CD4-positive, alpha-beta T cell (primary cell): ENCODE measurements around the gene FBLN1. TPM values are rescaled to one million over a fixed set of nuclear protein-coding genes. Genes with fewer than 3 reads are reported as not detected.

ENCODE experiments used
- ATAC-seq: fragments of 200-7000 bp; cut with Tn5 transposase; one replicate; pipeline ENCODE4 v1.10.0; 2022; ENCODE audit warnings: mild to moderate bottlenecking; ENCODE audit not compliant: poor library complexity
- CTCF ChIA-PET: fragments of 350-600 bp; sonication (Branson Sonifier 250); formaldehyde crosslinking; loops from one replicate; lab custom pipeline; 2021; ENCODE audit warnings: antibody characterized with exemption, inconsistent platforms; lab: Charles Lee
- POLR2A ChIA-PET: fragments of 350-600 bp; sonication (Branson Sonifier 250); formaldehyde crosslinking; loops from one replicate; lab custom pipeline; 2021; ENCODE audit warnings: antibody characterized with exemption, inconsistent platforms; lab: Charles Lee
- DNase-seq, 14 experiments: peaks; one replicate each; pipeline ENCODE4 v3.0.0-alpha.2; 2013 to 2020; ENCODE audit warnings: mixed read lengths in 2 of 14
- H3K27ac ChIP-seq, 2 donors: one replicate each; pipeline versions ENCODE4 v1.5.1 to v1.7.0; 2013; ENCODE audit warnings: low read length in 2 of 2, low read depth in 1 of 2, mild to moderate bottlenecking in 1 of 2
- H3K27me3 ChIP-seq, 2 experiments: 1 replicate in 1 of 2; 2 replicates in 1 of 2; pipeline versions ENCODE4 v1.6.1 to v1.7.0; 2013; ENCODE audit warnings: low read length in 2 of 2, control low read depth in 1 of 2, mild to moderate bottlenecking in 1 of 2, moderate library complexity in 1 of 2; ENCODE audit not compliant: insufficient read depth in 2 of 2, control insufficient read depth in 1 of 2
- H3K36me3 ChIP-seq: one replicate; pipeline ENCODE4 v1.6.1; 2013; ENCODE audit warnings: low read length, control low read depth; ENCODE audit not compliant: insufficient read depth
- H3K4me1 ChIP-seq: one replicate; pipeline ENCODE4 v1.6.1; 2013; ENCODE audit warnings: low read length, control low read depth; ENCODE audit not compliant: insufficient read depth
- H3K4me3 ChIP-seq: one replicate; pipeline ENCODE4 v1.5.1; 2013; ENCODE audit warnings: mild to moderate bottlenecking, low read length, moderate library complexity
- H3K9me3 ChIP-seq, 2 experiments: 1 replicate in 1 of 2; 2 replicates in 1 of 2; pipeline versions ENCODE4 v1.6.1 to v1.7.0; 2013; ENCODE audit warnings: low read length in 2 of 2, mild to moderate bottlenecking in 2 of 2, control low read depth in 1 of 2, moderate library complexity in 1 of 2; ENCODE audit not compliant: control insufficient read depth in 1 of 2, insufficient read depth in 1 of 2
- H3K27ac Mint-ChIP-seq: one replicate; pipeline ENCODE4 v1.8.0; 2020; ENCODE audit warnings: mixed read lengths
- H3K27me3 Mint-ChIP-seq: one replicate; pipeline ENCODE4 v1.8.0; 2021; ENCODE audit warnings: mixed read lengths
- H3K36me3 Mint-ChIP-seq: one replicate; pipeline ENCODE4 v1.8.0; 2021; ENCODE audit warnings: low read depth, mixed read lengths
- H3K4me1 Mint-ChIP-seq: one replicate; pipeline ENCODE4 v1.8.0; 2021; ENCODE audit warnings: low read depth, mixed read lengths
- H3K4me3 Mint-ChIP-seq: one replicate; pipeline ENCODE4 v1.8.0; 2020; ENCODE audit warnings: mild to moderate bottlenecking, mixed read lengths
- H3K9me3 Mint-ChIP-seq: one replicate; pipeline ENCODE4 v1.8.0; 2020; ENCODE audit warnings: mixed read lengths
- intact Hi-C, 2 experiments: fragments of 100-400 bp; cut with DNase I in 1 of 2; cut with micrococcal nuclease in 1 of 2; formaldehyde crosslinking; loops; one replicate each; pipeline versions ENCODE4 v1.15.1 to v1.9.0; 2023 to 2025; cut with DNase I, micrococcal nuclease
- total RNA-seq, 174 experiments: library from RNA in 2 of 174; stranded (reverse) in 2 of 174; gene quantifications; one replicate each; pipeline ENCODE4 v1.2.3 and lab custom pipeline; 2021 to 2026
- TF ChIP-seq, protein P1 (sequence below): fragments of 200-600 bp; IDR thresholded peaks from one replicate; pipeline ENCODE4 v1.8.0; 2022; ENCODE audit warnings: antibody characterized with exemption, mild to moderate bottlenecking

The FBLN1 gene
- total RNA-seq, 2 experiments from 2014 or later, result not detected

DNA sequence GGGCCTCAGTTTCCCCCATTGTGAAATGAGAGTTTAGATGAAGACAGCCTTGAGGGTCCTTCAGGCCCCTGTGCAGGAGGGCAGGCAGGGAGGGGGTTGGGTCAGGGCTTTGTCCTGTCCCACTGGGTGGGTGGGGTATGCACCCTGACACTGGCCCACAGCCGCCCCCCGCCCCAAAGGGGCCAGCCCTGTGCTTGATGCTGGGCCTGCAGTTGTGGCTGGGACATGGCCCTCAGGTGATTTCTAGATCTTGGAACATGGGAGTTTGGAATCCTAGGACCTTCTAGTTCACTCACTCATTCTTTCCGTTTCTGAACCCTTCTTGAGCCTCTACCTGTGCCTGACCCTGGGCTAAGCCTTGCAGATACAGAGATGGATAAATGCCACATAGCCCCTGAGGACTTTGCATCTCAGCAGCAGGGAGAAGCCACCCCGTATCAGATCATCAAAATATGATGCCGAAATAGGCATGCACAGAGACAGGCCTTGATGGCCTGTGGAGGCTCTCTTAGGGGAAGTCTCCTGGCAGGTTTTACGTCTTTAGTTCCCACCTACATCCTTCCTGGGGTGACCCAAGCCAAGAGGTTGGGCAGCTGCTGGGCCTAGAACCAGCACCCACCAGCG lies 76.0 kb downstream of the FBLN1 start:
- DNase-seq (no peak), ATAC-seq (no peak)
- Histone ChIP-seq H3K4me3 (no peak overlapping the region), H3K4me1 (peaks cover 14% of the 10 kb centered on the region), H3K27me3 (peaks cover 0 to 14% of the 10 kb centered on the region in 2 experiments), H3K36me3 (no peaks in the 10 kb centered on the region), H3K9me3 (peaks cover 0 to 20% of the 10 kb centered on the region in 2 experiments), H3K27ac (no peak overlapping the region)
- Mint-ChIP-seq H3K27ac (no peak overlapping the region), H3K27me3 (peaks cover 14% of the 10 kb centered on the region), H3K9me3 (no peaks in the 10 kb centered on the region), H3K36me3 (no peaks in the 10 kb centered on the region), H3K4me1 (peaks cover 9% of the 10 kb centered on the region), H3K4me3 (no peak overlapping the region)
- ChIA-PET CTCF (interaction anchor here (1.1 kb wide), 1 partner anchor 14 kb away, joined by 3 read pairs; no protein-coding TSS in a partner anchor), POLR2A (no interaction called here)
- TF ChIP-seq, protein P1, sequence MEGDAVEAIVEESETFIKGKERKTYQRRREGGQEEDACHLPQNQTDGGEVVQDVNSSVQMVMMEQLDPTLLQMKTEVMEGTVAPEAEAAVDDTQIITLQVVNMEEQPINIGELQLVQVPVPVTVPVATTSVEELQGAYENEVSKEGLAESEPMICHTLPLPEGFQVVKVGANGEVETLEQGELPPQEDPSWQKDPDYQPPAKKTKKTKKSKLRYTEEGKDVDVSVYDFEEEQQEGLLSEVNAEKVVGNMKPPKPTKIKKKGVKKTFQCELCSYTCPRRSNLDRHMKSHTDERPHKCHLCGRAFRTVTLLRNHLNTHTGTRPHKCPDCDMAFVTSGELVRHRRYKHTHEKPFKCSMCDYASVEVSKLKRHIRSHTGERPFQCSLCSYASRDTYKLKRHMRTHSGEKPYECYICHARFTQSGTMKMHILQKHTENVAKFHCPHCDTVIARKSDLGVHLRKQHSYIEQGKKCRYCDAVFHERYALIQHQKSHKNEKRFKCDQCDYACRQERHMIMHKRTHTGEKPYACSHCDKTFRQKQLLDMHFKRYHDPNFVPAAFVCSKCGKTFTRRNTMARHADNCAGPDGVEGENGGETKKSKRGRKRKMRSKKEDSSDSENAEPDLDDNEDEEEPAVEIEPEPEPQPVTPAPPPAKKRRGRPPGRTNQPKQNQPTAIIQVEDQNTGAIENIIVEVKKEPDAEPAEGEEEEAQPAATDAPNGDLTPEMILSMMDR, result no peak
- intact Hi-C loops, result no loop called here

DNA sequence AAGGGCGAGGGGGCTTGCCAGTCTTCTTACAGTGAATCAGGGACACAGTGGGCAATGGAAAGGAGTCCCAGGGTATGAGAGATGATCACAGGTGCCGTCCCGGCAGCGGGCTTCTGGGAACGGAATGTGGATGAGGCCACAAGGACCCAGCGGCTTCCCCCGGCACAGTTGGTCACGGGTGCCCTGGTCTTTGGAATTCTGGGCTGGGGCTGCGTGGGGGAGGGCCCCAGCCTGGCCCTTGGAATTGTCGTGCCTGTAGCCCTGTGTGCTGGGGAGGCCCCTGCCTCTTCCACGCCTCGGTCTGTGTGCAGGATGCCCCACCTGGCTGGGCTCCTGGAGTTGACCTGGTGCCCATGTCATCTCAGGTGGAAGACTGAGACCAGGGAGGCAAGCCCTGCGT lies 76.6 kb downstream of the FBLN1 start:
- H3K27me3 ChIP-seq, result peaks cover 0 to 14% of the 10 kb centered on the region in 2 experiments
- H3K36me3 ChIP-seq, result no peaks in the 10 kb centered on the region
- H3K4me3 Mint-ChIP-seq, result no peak overlapping the region
- H3K27me3 Mint-ChIP-seq, result peaks cover 14% of the 10 kb centered on the region
- H3K36me3 Mint-ChIP-seq, result no peaks in the 10 kb centered on the region
- H3K4me1 ChIP-seq, result peaks cover 19% of the 10 kb centered on the region
- DNase-seq (no peak), ATAC-seq (no peak)
- intact Hi-C loops, result no loop called here
- peaks cover 11% of the 10 kb centered on the region for H3K4me1 Mint-ChIP-seq
- POLR2A ChIA-PET, result no interaction called here
- H3K9me3 Mint-ChIP-seq, result no peaks in the 10 kb centered on the region
- peaks cover 0 to 27% of the 10 kb centered on the region in 2 experiments for H3K9me3 ChIP-seq
- TF ChIP-seq, protein P1, result no peak
- H3K27ac Mint-ChIP-seq, result no peak overlapping the region
- no peak overlapping the region for H3K4me3 ChIP-seq
- CTCF ChIA-PET, result no interaction called here
- H3K27ac ChIP-seq, result no peak overlapping the region

DNA sequence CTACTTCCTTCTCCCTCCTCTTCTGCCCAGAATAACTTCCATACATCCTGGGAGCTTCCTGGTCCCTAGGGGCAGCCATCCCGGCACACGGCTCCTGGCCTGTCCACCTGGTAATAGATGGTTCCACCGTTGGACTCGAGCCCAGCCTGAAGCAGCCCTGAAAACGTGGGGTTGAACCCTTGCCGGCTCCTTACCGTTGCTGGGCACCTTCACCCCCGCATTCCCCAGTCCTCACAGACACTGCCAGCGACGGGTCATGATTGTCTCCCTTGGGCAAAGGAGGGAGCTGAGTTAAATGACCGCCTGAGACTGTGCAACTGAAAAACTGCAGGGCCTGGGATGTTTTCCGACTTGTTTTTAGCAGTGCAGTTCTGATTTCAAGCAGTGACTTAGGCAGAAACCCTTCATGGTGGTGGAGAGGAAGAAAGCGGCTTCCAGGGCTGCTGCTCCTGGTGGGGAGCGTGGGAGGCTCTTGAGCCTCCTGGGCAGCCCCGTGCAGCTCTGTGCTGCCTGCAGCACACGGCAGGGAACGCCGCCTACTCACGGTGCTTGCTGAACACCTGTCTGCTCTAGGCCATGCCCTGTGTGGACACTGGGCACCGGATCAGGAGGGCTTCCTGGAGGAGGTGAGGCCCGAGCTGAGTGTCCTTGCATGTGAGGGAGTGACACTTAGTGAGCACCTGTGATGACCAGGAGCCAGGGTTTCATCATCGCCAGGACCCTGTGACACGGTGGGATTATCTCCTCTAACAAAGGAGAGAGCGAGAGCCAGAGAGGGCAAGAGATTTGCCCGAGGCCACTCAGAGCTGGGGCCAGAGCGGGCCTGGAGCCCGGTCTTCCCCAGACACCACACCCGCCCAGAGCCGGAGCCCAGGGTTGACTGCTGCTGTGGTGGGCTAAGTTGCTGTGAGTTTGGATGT lies 77.4 kb downstream of the FBLN1 start:
- Histone ChIP-seq H3K4me3 (no peak overlapping the region), H3K27me3 (peaks cover 0 to 14% of the 10 kb centered on the region in 2 experiments), H3K4me1 (peaks cover 19% of the 10 kb centered on the region), H3K36me3 (no peaks in the 10 kb centered on the region), H3K27ac (no peak overlapping the region), H3K9me3 (peaks cover 0 to 32% of the 10 kb centered on the region in 2 experiments)
- peaks cover 11% of the 10 kb centered on the region for H3K4me1 Mint-ChIP-seq
- H3K4me3 Mint-ChIP-seq, result no peak overlapping the region
- ChIA-PET POLR2A (no interaction called here), CTCF (no interaction called here)
- DNase-seq (no peak), ATAC-seq (no peak)
- H3K27me3 Mint-ChIP-seq, result peaks cover 14% of the 10 kb centered on the region
- H3K36me3 Mint-ChIP-seq, result no peaks in the 10 kb centered on the region
- H3K27ac Mint-ChIP-seq, result no peak overlapping the region
- intact Hi-C loops, result no loop called here
- TF ChIP-seq, protein P1, result no peak
- H3K9me3 Mint-ChIP-seq, result no peaks in the 10 kb centered on the region
